Choroid plexus epithelial cell (primary cell): ENCODE measurements around the gene RPH3AL.

ENCODE experiments used
- DNase-seq: peaks from one replicate; pipeline ENCODE4 v3.0.0-alpha.2; 2010; ENCODE audit warnings: low read depth
- H3K4me3 ChIP-seq: 2 replicates; pipeline ENCODE4 v1.5.1; 2011; ENCODE audit warnings: low read depth, mild to moderate bottlenecking, control low read depth, low read length, moderate library complexity
- CTCF ChIP-seq: conservative IDR thresholded peaks from 2 replicates; pipeline ENCODE4 v1.5.1; 2011; ENCODE audit warnings: low read depth, mild to moderate bottlenecking, control low read depth, inconsistent platforms, low read length, moderate library complexity

RPH3AL gene

GRCh38 chr17:290121-290521 is 62.5 kb downstream of the RPH3AL start:
- no peak for DNase-seq
- H3K4me3 ChIP-seq, result no peak overlapping the region
- no peak for TF ChIP-seq CTCF

- no peak for TF ChIP-seq CTCF
- no peak for DNase-seq
- H3K4me3 ChIP-seq, result no peak overlapping the region
Measured at GRCh38 chr17:289409-289808, 63.2 kb downstream of the RPH3AL start.

GRCh38 chr17:288802-289356 is 63.7 kb downstream of the RPH3AL start:
- TF ChIP-seq CTCF, result no peak
- no peak overlapping the region for H3K4me3 ChIP-seq
- DNase-seq, result no peak

- H3K4me3 ChIP-seq, result no peak overlapping the region
- no peak for DNase-seq
- TF ChIP-seq CTCF, result no peak
Measured at GRCh38 chr17:286571-286970, 66.0 kb downstream of the RPH3AL start.

GRCh38 chr17:285751-286422 is 66.7 kb downstream of the RPH3AL start:
- TF ChIP-seq CTCF, result no peak
- DNase-seq, result no peak
- H3K4me3 ChIP-seq, result no peak overlapping the region

- DNase-seq, result no peak
- no peak overlapping the region for H3K4me3 ChIP-seq
- no peak for TF ChIP-seq CTCF
Measured at GRCh38 chr17:284676-285355, 67.8 kb downstream of the RPH3AL start.
